SK-N-SH (cell line): ENCODE data around the gene OR4A15. TPM values are rescaled to one million over a fixed set of nuclear protein-coding genes. Genes with fewer than 3 reads are reported as not detected.

Source experiments
- CTCF ChIA-PET: fragments of 300-600, 350-600 bp; formaldehyde crosslinking; extraction: SDS; loops from one replicate; lab custom pipeline; 2021; lab: Yijun Ruan, JAX
- POLR2A ChIA-PET: fragments of 350-600 bp; sonication (Branson Sonifier 250); formaldehyde crosslinking; extraction: SDS; loops from one replicate; lab custom pipeline; 2020; ENCODE audit warnings: antibody characterized with exemption, inconsistent platforms; lab: Yijun Ruan, JAX
- DNase-seq: peaks from one replicate; pipeline ENCODE4 v3.0.0; 2012
- H2AFZ ChIP-seq: fragments of 200-600 bp; sonication (generic); 2 replicates; pipeline ENCODE4 v1.8.1; 2016; ENCODE audit warnings: antibody characterized with exemption, mild to moderate bottlenecking, low read depth
- H3F3A ChIP-seq: fragments of 200-600 bp; sonication (generic); replicated peaks from 2 replicates; pipeline ENCODE3; 2016; ENCODE audit warnings: antibody characterized with exemption, mild to moderate bottlenecking; ENCODE audit not compliant: insufficient read depth
- H3K27ac ChIP-seq, 2 experiments: fragments of 200-500 bp in 1 of 2; fragments of 200-600 bp in 1 of 2; sonication (Bioruptor generic) in 1 of 2; sonication (generic), shearing (Covaris generic) in 1 of 2; 2 replicates each; pipeline versions ENCODE4 v1.5.1 to v1.6.1; 2014 to 2016; ENCODE audit warnings: low read depth in 2 of 2, inconsistent platforms in 1 of 2, low read length in 1 of 2, mild to moderate bottlenecking in 1 of 2, mixed read lengths in 1 of 2
- H3K27me3 ChIP-seq: fragments of 200-600 bp; sonication (generic), shearing (Covaris generic); 2 replicates; pipeline ENCODE4 v1.6.1; 2016; ENCODE audit warnings: mixed run types; ENCODE audit not compliant: insufficient read depth
- H3K36me3 ChIP-seq, 2 experiments: fragments of 200-500 bp in 1 of 2; fragments of 200-600 bp in 1 of 2; sonication (Bioruptor generic) in 1 of 2; sonication (generic) in 1 of 2; replicated peaks in 1 of 2; 2 replicates each; pipeline versions ENCODE3 to v1.5.1; 2014 to 2016; ENCODE audit warnings: low read length in 1 of 2, mild to moderate bottlenecking in 1 of 2; ENCODE audit not compliant: insufficient read depth in 2 of 2, control insufficient read depth in 1 of 2
- H3K4me1 ChIP-seq, 2 experiments: fragments of 200-500 bp in 1 of 2; fragments of 200-600 bp in 1 of 2; sonication (Bioruptor generic) in 1 of 2; sonication (generic), shearing (Covaris generic) in 1 of 2; 2 replicates each; pipeline versions ENCODE4 v1.5.1 to v1.6.1; 2014 to 2016; ENCODE audit warnings: low read depth in 1 of 2, low read length in 1 of 2, mixed run types in 1 of 2; ENCODE audit not compliant: insufficient read depth in 2 of 2, control insufficient read depth in 1 of 2
- H3K4me2 ChIP-seq: fragments of 200-600 bp; sonication (generic), shearing (Covaris generic); 2 replicates; pipeline ENCODE4 v1.6.1; 2017; ENCODE audit warnings: mixed run types
- H3K4me3 ChIP-seq, 2 experiments: fragments of 200-500 bp in 1 of 2; fragments of 200-600 bp in 1 of 2; sonication (Bioruptor generic) in 1 of 2; sonication (generic), shearing (Covaris generic) in 1 of 2; 2 replicates each; pipeline versions ENCODE4 v1.5.1 to v1.8.1; 2014 to 2016; ENCODE audit warnings: low read depth in 2 of 2, inconsistent platforms in 1 of 2, low read length in 1 of 2, mild to moderate bottlenecking in 1 of 2, mixed read lengths in 1 of 2, moderate library complexity in 1 of 2
- H3K79me2 ChIP-seq: fragments of 200-600 bp; sonication (generic); 2 replicates; pipeline ENCODE4 v1.8.1; 2017; ENCODE audit warnings: mild to moderate bottlenecking; ENCODE audit not compliant: insufficient read depth
- H3K9ac ChIP-seq: fragments of 200-600 bp; sonication (generic); 2 replicates; pipeline ENCODE4 v1.6.1; 2017; ENCODE audit warnings: mixed run types
- H3K9me2 ChIP-seq: fragments of 200-600 bp; sonication (generic); 2 replicates; pipeline ENCODE4 v1.6.1; 2017; ENCODE audit warnings: mixed run types
- H3K9me3 ChIP-seq: fragments of 200-600 bp; sonication (generic); 2 replicates; pipeline ENCODE4 v1.6.1; 2017; ENCODE audit warnings: mixed run types, mild to moderate bottlenecking, moderate library complexity
- H4K20me1 ChIP-seq: fragments of 200-600 bp; sonication (generic); 2 replicates; pipeline ENCODE4 v1.6.1; 2017; ENCODE audit warnings: mild to moderate bottlenecking, mixed run types; ENCODE audit not compliant: insufficient read depth
- ELF1 ChIP-seq: IDR thresholded peaks from 2 replicates; pipeline ENCODE4 v1.4.0; 2012
- EP300 ChIP-seq, 2 experiments: IDR thresholded peaks; 2 replicates each; pipeline versions ENCODE4 v1.4.0 to v1.6.1; 2012; ENCODE audit warnings: borderline replicate concordance in 1 of 2, low read depth in 1 of 2, low read length in 1 of 2
- EZH2phosphoT487 ChIP-seq: fragments of 200-600 bp; sonication (generic); IDR thresholded peaks from 2 replicates; pipeline ENCODE4 v1.6.1; 2017; ENCODE audit warnings: low read depth, mixed run types, mild to moderate bottlenecking, antibody characterized with exemption, moderate library complexity, borderline replicate concordance
- FOSL2 ChIP-seq: IDR thresholded peaks from 2 replicates; pipeline ENCODE4 v1.4.0; 2012; ENCODE audit warnings: low read depth, mild to moderate bottlenecking, moderate library complexity, borderline replicate concordance
- FOXM1 ChIP-seq: IDR thresholded peaks from 2 replicates; pipeline ENCODE4 v1.4.0; 2012; ENCODE audit warnings: low read depth, mild to moderate bottlenecking
- GABPA ChIP-seq: IDR thresholded peaks from 2 replicates; pipeline ENCODE4 v1.4.0; 2012; ENCODE audit warnings: low read depth, mild to moderate bottlenecking
- GATA2 ChIP-seq: sonication (generic); formaldehyde crosslinking; IDR thresholded peaks from 2 replicates; pipeline ENCODE4 v1.5.0; 2020; ENCODE audit warnings: mild to moderate bottlenecking, missing genetic modification reagents
- JUND ChIP-seq: IDR thresholded peaks from 2 replicates; pipeline ENCODE4 v1.4.0; 2012
- NRF1 ChIP-seq: IDR thresholded peaks from 2 replicates; pipeline ENCODE4 v1.6.1; 2012; ENCODE audit warnings: low read depth, mild to moderate bottlenecking, low read length
- POLR2AphosphoS5 ChIP-seq: IDR thresholded peaks from 2 replicates; pipeline ENCODE4 v1.6.1; 2012; ENCODE audit warnings: low read depth, low read length
- RXRA ChIP-seq: IDR thresholded peaks from 2 replicates; pipeline ENCODE4 v1.4.0; 2012; ENCODE audit warnings: low read depth, mild to moderate bottlenecking, borderline replicate concordance
- SIN3A ChIP-seq: IDR thresholded peaks from 2 replicates; pipeline ENCODE4 v1.6.1; 2012; ENCODE audit warnings: low read depth, mild to moderate bottlenecking, low read length, moderate library complexity, borderline replicate concordance
- SMC3 ChIP-seq: IDR thresholded peaks from 2 replicates; pipeline ENCODE4 v1.6.1; 2012; ENCODE audit warnings: low read depth, low read length, improper control_type of control experiment
- TCF12 ChIP-seq: IDR thresholded peaks from 2 replicates; pipeline ENCODE4 v1.4.0; 2012
- WGBS: methylation state at CpG from one replicate; pipeline ENCODE4 v1.1.6; 2017; ENCODE audit warnings: low lambda C conversion rate; 5-methylcytosine and 5-hydroxymethylcytosine counted together
- polyA plus RNA-seq, 3 experiments: library from polyadenylated mRNA; depleted of rRNA; stranded (reverse); fragments of >200 nt; gene quantifications; 2 replicates each; pipeline ENCODE4 v1.2.3, GENCODE V29; 2012
- TF ChIP-seq, protein P1 (sequence below): fragments of 200-600 bp; sonication (generic); IDR thresholded peaks from 2 replicates; pipeline ENCODE4 v1.6.1; 2017; ENCODE audit warnings: antibody characterized with exemption, mild to moderate bottlenecking, moderate library complexity
- TF ChIP-seq, protein P2 (sequence below): IDR thresholded peaks from 2 replicates; pipeline ENCODE4 v1.4.0; 2012; ENCODE audit warnings: low read depth
- TF ChIP-seq, protein P3 (sequence below): IDR thresholded peaks from 2 replicates; pipeline ENCODE4 v1.6.1; 2012; ENCODE audit warnings: mild to moderate bottlenecking, low read depth, low read length, moderate library complexity
- TF ChIP-seq, protein P4 (sequence below): IDR thresholded peaks from 2 replicates; pipeline ENCODE4 v1.4.0; 2012; ENCODE audit warnings: low read depth, borderline replicate concordance
- TF ChIP-seq, protein P5 (sequence below): IDR thresholded peaks from 2 replicates; pipeline ENCODE4; 2012

The OR4A15 gene
- polyA plus RNA-seq, 1 of the 3 experiments (the other 2 are of a cell fraction), result not detected

DNA sequence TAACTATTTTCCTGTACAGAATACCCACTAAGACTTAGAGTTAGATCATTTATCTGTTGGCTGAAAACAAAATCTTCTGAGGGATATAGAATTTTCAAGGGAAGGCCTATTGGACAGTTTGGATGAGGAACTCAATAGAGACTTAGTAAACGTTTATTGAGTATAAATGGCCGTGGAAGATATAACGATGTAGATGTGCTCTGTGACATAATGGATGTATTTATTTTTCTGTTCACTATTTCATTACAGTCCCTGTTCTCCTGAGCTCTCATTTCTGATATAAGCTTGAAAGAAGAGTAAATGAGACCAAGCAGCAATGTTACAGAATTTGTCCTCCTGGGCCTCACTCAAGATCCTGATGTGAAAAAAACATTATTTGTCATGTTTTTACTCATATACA, 24.9 kb upstream of the OR4A15 start, which contains the start of gene OR4A16:
Gene OR4A16 (plus strand): TSS at position 301 of the 400 bp plus-strand sequence. CDS start 0 bp downstream, at position 301.
- Histone ChIP-seq H3K27ac (no peak within 1 kb of the TSS), H3K9me2 (0 out of 2 replicates have a peak, but pooled peaks cover 3% of the 10 kb centered on the region), H3K4me3 (no peak within 1 kb of the TSS), H3K27me3 (no peaks in the 10 kb centered on the region), H3F3A (no peaks in the 10 kb centered on the region), H3K9ac (no peak within 1 kb of the TSS), H3K4me2 (no peak within 1 kb of the TSS), H3K9me3 (no peaks in the 10 kb centered on the region), H3K36me3 (no peaks in the 10 kb centered on the region), H3K79me2 (no peaks in the 10 kb centered on the region), H4K20me1 (no peaks in the 10 kb centered on the region), H3K4me1 (no peaks in the 10 kb centered on the region), H2AFZ (no peak within 1 kb of the TSS)
- ChIA-PET CTCF (no interaction called here), POLR2A (no interaction called here)
- TF ChIP-seq, protein P1, sequence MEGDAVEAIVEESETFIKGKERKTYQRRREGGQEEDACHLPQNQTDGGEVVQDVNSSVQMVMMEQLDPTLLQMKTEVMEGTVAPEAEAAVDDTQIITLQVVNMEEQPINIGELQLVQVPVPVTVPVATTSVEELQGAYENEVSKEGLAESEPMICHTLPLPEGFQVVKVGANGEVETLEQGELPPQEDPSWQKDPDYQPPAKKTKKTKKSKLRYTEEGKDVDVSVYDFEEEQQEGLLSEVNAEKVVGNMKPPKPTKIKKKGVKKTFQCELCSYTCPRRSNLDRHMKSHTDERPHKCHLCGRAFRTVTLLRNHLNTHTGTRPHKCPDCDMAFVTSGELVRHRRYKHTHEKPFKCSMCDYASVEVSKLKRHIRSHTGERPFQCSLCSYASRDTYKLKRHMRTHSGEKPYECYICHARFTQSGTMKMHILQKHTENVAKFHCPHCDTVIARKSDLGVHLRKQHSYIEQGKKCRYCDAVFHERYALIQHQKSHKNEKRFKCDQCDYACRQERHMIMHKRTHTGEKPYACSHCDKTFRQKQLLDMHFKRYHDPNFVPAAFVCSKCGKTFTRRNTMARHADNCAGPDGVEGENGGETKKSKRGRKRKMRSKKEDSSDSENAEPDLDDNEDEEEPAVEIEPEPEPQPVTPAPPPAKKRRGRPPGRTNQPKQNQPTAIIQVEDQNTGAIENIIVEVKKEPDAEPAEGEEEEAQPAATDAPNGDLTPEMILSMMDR, result no peak
- no peak for TF ChIP-seq TCF12
- WGBS, result 0% methylated on average over 3 of the region's 3 CpGs
- DNase-seq, result no peak

DNA sequence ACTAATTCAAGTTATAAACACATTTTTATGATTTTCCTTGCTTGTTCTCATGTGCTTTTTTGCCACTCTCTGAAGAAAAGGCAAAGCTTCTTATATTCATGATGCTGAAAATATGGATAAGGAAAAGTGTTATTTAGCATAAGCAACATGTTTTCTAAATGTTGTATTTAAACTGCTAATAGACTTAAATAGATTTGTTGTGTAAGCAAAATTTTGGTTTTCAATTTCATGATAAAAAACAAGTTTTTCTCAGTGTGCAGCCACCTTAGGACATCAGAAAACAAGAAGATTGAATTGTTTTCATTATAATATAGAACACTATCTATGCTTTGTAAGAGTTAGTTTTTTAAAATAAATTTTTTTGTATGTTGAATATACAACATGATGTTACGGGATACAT, 22.5 kb upstream of the OR4A15 start:
- CTCF ChIA-PET, result no interaction called here
- POLR2A ChIA-PET, result no interaction called here
- no peak for DNase-seq

More for the DNA sequence above, 22.5 kb upstream of the OR4A15 start:
- Histone ChIP-seq H3K27me3 (no peaks in the 10 kb centered on the region), H2AFZ (no peak overlapping the region), H3K9me2 (0 out of 2 replicates have a peak, but pooled peaks cover 3% of the 10 kb centered on the region), H3K4me2 (no peak overlapping the region), H3F3A (no peaks in the 10 kb centered on the region), H4K20me1 (no peaks in the 10 kb centered on the region), H3K4me3 (no peak overlapping the region), H3K4me1 (no peaks in the 10 kb centered on the region), H3K36me3 (no peaks in the 10 kb centered on the region), H3K9ac (no peak overlapping the region), H3K9me3 (no peaks in the 10 kb centered on the region), H3K79me2 (no peaks in the 10 kb centered on the region), H3K27ac (no peak overlapping the region)
- TF ChIP-seq, protein P2, sequence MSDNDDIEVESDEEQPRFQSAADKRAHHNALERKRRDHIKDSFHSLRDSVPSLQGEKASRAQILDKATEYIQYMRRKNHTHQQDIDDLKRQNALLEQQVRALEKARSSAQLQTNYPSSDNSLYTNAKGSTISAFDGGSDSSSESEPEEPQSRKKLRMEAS, result no peak
- TF ChIP-seq EZH2phosphoT487 (no peak), TCF12 (no peak), JUND (no peak), SMC3 (no peak), NRF1 (no peak), FOSL2 (no peak), SIN3A (no peak), GATA2 (CRISPR knock-in tag) (no peak), POLR2AphosphoS5 (no peak), GABPA (no peak), RXRA (no peak), FOXM1 (no peak), EP300 (IDR thresholded peaks at IDR 0.05; ENCODE audit: borderline replicate concordance in 1 of 2, low read depth in 1 of 2, low read length in 1 of 2) (no peak), ELF1 (no peak)
- TF ChIP-seq, protein P3, sequence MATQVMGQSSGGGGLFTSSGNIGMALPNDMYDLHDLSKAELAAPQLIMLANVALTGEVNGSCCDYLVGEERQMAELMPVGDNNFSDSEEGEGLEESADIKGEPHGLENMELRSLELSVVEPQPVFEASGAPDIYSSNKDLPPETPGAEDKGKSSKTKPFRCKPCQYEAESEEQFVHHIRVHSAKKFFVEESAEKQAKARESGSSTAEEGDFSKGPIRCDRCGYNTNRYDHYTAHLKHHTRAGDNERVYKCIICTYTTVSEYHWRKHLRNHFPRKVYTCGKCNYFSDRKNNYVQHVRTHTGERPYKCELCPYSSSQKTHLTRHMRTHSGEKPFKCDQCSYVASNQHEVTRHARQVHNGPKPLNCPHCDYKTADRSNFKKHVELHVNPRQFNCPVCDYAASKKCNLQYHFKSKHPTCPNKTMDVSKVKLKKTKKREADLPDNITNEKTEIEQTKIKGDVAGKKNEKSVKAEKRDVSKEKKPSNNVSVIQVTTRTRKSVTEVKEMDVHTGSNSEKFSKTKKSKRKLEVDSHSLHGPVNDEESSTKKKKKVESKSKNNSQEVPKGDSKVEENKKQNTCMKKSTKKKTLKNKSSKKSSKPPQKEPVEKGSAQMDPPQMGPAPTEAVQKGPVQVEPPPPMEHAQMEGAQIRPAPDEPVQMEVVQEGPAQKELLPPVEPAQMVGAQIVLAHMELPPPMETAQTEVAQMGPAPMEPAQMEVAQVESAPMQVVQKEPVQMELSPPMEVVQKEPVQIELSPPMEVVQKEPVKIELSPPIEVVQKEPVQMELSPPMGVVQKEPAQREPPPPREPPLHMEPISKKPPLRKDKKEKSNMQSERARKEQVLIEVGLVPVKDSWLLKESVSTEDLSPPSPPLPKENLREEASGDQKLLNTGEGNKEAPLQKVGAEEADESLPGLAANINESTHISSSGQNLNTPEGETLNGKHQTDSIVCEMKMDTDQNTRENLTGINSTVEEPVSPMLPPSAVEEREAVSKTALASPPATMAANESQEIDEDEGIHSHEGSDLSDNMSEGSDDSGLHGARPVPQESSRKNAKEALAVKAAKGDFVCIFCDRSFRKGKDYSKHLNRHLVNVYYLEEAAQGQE, result no peak
- TF ChIP-seq, protein P4, sequence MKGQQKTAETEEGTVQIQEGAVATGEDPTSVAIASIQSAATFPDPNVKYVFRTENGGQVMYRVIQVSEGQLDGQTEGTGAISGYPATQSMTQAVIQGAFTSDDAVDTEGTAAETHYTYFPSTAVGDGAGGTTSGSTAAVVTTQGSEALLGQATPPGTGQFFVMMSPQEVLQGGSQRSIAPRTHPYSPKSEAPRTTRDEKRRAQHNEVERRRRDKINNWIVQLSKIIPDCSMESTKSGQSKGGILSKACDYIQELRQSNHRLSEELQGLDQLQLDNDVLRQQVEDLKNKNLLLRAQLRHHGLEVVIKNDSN, result no peak
- TF ChIP-seq, protein P5, sequence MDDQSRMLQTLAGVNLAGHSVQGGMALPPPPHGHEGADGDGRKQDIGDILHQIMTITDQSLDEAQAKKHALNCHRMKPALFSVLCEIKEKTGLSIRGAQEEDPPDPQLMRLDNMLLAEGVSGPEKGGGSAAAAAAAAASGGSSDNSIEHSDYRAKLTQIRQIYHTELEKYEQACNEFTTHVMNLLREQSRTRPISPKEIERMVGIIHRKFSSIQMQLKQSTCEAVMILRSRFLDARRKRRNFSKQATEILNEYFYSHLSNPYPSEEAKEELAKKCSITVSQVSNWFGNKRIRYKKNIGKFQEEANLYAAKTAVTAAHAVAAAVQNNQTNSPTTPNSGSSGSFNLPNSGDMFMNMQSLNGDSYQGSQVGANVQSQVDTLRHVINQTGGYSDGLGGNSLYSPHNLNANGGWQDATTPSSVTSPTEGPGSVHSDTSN, result no peak
- WGBS, result 3% methylated on average over 1 of the region's 1 CpG
